HG03432 (cell line): Measurements from ENCODE around the gene KRT86.

Experiments used
- ATAC-seq: cut with Tn5 transposase; IDR thresholded peaks from one replicate; pipeline ENCODE4 v1.9.1; 2021; ENCODE audit warnings: mild to moderate bottlenecking, moderate library complexity; ENCODE audit not compliant: unreplicated experiment

The KRT86 gene

GRCh38 chr12:52274521-52275120, at the start of gene KRT86:
Gene KRT86, plus strand, starts transcription at chr12:52274645. Its CDS starts 27,272 bp downstream, at chr12:52301917.
- no peak for ATAC-seq

- ATAC-seq: no peak
Observed at GRCh38 chr12:52225752-52226151, 48.7 kb upstream of the KRT86 start.

DNA sequence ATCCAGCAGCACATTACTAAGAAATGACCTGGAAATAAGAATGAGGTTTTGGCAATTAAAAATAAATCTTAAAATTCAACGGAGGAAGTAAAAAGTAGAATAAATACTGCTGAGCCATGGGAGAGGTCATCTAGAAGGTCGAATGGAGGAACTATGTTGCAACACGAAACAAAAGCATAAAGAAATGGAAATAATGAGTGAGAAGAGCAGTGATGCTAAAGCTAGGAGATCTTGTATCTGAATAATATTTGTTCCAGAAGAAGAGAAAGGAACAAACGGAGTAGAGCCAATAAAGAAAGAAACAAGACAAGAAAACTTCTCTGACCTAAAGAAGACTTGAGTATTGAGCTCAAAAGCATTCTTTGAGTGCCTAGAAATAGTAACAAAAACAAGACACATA, 48.0 kb upstream of the KRT86 start:
- ATAC-seq: no peak

GRCh38 chr12:52227606-52228166, 46.8 kb upstream of the KRT86 start:
- no peak for ATAC-seq

DNA sequence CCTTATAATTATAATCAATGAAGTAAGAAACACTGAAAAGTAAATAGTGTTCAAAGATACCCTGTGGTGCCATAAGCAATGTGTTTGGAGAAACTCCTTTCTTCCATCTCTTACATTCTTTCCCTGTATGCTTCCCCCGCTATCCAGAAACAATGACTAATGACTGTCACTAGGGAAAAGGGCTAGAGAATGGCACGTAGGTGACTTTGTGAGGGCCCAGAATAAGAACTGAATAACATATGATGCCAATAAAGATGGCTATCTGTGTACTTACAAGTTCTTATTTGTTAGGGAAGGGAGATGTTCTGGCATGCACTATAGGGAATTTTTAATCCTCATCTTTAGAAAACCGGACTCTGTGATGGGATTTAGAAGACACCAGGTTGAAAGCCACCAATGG, 46.1 kb upstream of the KRT86 start:
- no peak for ATAC-seq

GRCh38 chr12:52228931-52229330, 45.5 kb upstream of the KRT86 start:
- ATAC-seq: no peak

- ATAC-seq: no peak
Observed at GRCh38 chr12:52229836-52230343, 44.6 kb upstream of the KRT86 start.

GRCh38 chr12:52230364-52231281, 43.8 kb upstream of the KRT86 start:
- no peak for ATAC-seq

DNA sequence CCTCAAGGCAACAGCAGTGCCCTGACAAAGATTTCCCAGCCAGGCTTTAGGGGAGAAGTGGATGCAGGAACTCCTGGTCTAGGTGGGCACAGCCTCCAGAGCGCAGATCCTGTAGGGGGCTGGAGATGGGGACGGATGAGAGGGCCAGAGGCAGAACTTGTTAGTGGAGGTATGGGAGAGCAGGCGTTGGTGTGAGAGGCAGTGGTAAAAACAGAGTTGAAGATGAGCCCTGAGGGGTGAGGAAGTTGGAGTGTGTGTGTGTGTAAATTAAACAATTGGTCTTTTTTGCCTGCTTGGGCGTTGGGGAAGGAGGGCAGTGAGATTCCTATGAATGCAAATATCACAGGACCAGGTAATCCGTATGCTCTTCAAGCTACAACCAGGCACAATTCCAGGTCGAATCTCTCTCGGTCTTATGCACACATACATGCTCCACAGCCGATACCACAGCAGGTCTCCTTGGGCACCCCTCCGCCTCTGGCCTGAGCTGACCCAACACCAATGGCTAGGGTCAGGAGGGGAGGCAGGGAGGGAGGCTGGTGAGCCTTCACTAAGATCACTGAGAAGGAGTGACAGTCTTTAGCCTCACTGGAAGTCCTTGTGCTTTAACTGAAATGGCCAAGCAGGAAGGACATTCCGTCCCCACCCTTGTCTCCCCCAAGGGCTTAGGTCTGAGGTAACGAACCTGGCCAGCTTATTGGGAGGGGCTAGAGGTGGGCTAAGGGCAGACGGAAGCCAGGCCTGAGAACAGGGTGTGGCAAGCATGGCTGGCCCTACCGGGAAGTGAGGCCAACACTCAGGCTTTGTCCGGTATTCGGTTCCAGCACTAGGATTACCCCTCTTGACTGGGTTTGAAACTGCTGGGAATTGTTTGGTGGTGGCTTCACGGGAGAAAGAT, 42.9 kb upstream of the KRT86 start:
- no peak for ATAC-seq

DNA sequence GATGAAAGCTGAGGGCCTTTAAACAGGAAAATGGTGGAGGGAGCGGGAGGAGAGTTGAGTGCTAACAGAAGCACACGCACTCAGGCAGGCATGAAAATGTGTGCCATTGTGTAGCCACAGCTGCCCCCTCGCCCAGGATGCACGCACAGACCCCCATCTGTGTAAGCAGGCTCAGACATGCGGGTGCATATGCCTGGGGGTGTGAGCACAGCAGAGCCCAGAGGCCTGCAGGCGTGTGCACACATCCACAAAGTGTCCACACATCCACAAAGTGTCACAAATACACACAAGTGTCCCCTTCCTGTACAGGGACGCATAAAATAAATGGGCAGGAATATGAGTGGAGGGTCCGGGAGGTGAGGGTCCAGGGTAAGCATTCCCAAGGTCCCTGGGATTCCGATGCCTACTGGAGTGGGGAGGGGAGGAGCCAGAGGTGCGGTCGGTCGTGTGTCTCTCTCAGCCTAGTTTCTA, 42.2 kb upstream of the KRT86 start:
- no peak for ATAC-seq

- no peak for ATAC-seq
Observed at GRCh38 chr12:52232674-52233461, 41.6 kb upstream of the KRT86 start, which contains the start of gene KRT7. Gene KRT7, plus strand, starts transcription at chr12:52233243. Its CDS starts 54 bp downstream, at chr12:52233297.

GRCh38 chr12:52233462-52234207, 40.8 kb upstream of the KRT86 start:
- ATAC-seq: no peak

GRCh38 chr12:52234223-52234810, 40.1 kb upstream of the KRT86 start:
- ATAC-seq: no peak

GRCh38 chr12:52235001-52235764, 39.3 kb upstream of the KRT86 start:
- ATAC-seq: no peak

GRCh38 chr12:52235822-52236361, 38.6 kb upstream of the KRT86 start:
- no peak for ATAC-seq

GRCh38 chr12:52236386-52237050, 37.9 kb upstream of the KRT86 start:
- no peak for ATAC-seq

GRCh38 chr12:52238207-52238840, 36.1 kb upstream of the KRT86 start:
- ATAC-seq: no peak
